Measurements from ENCODE around the gene CACUL1. TPM values are rescaled to one million over a fixed set of nuclear protein-coding genes. Genes with fewer than 3 reads are reported as not detected.

The CACUL1 gene
- total RNA-seq, 1 donor from 2014 or later = 27.1 TPM

DNA sequence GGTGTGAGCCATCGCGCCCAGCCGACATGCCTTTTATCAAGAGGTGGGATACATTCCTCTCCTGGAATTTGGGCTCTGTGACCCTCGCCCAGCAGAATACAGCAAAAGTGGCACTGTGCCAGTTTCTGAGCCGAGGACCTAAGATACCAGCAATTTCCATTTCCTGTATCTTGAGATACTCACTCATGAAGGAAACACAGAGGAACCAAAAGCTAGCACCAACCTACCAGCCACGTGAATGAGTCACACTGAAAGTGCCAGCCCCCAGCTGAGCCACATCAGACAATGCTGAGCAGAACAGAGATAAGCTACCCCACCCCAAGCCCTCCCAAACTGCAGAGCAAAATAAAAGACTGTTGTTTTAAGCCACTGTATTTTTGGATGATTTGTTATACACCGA is 56.3 kb downstream of the CACUL1 start:
- Mint-ChIP-seq H3K4me1 (peaks cover 6% of the 10 kb centered on the region), H3K36me3 (ENCODE audit: low read depth) (peaks cover 53% of the 10 kb centered on the region), H3K9me3 (no peaks in the 10 kb centered on the region), H3K27ac (no peak overlapping the region), H3K27me3 (no peaks in the 10 kb centered on the region), H3K4me3 (no peak overlapping the region)
- peak; percentile 95 for ATAC-seq (ENCODE audit: low read depth)
- CTCF ChIA-PET = interaction anchor here (1.0 to 1.1 kb wide), 2 partner anchors 21 to 23 kb away, joined by 3 read pairs; no protein-coding TSS in a partner anchor
- intact Hi-C loops (cut with micrococcal nuclease) = loop anchor here (1.0 kb wide), 1 partner anchor 57 kb away; no protein-coding TSS in a partner anchor
- POLR2A ChIA-PET = no interaction called here
- TF ChIP-seq, protein P1, sequence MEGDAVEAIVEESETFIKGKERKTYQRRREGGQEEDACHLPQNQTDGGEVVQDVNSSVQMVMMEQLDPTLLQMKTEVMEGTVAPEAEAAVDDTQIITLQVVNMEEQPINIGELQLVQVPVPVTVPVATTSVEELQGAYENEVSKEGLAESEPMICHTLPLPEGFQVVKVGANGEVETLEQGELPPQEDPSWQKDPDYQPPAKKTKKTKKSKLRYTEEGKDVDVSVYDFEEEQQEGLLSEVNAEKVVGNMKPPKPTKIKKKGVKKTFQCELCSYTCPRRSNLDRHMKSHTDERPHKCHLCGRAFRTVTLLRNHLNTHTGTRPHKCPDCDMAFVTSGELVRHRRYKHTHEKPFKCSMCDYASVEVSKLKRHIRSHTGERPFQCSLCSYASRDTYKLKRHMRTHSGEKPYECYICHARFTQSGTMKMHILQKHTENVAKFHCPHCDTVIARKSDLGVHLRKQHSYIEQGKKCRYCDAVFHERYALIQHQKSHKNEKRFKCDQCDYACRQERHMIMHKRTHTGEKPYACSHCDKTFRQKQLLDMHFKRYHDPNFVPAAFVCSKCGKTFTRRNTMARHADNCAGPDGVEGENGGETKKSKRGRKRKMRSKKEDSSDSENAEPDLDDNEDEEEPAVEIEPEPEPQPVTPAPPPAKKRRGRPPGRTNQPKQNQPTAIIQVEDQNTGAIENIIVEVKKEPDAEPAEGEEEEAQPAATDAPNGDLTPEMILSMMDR (IDR thresholded peaks at IDR 0.05) = no peak
- no peak for DNase-seq

DNA sequence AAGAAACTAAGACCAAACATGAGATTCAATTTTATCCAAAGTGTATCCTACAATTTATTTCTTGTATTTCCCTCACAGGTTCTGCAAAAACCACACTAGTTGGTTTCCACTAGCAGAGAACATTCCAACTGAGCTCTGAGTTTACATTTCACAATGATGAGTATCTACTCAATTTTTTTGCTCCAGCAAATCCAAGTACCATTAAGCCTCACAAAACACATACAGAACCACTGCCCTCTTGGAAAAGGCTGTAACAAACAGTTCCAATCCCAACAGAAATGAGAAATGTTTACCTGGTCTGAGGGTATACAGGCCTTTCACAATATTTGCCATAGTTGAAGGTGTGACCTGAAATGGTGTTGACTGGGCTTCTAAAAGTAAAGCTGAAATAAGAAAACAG is 59.9 kb downstream of the CACUL1 start:
- TF ChIP-seq, protein P1 (IDR thresholded peaks at IDR 0.05) = no peak
- ChIA-PET CTCF (no interaction called here), POLR2A (no interaction called here)
- Mint-ChIP-seq H3K4me3 (no peak overlapping the region), H3K4me1 (peaks cover 6% of the 10 kb centered on the region), H3K27me3 (no peaks in the 10 kb centered on the region), H3K9me3 (no peaks in the 10 kb centered on the region), H3K36me3 (ENCODE audit: low read depth) (peaks cover 55% of the 10 kb centered on the region), H3K27ac (no peak overlapping the region)
- intact Hi-C loops (cut with micrococcal nuclease) = no loop called here
- ATAC-seq (ENCODE audit: low read depth) = no peak
- no peak for DNase-seq

DNA sequence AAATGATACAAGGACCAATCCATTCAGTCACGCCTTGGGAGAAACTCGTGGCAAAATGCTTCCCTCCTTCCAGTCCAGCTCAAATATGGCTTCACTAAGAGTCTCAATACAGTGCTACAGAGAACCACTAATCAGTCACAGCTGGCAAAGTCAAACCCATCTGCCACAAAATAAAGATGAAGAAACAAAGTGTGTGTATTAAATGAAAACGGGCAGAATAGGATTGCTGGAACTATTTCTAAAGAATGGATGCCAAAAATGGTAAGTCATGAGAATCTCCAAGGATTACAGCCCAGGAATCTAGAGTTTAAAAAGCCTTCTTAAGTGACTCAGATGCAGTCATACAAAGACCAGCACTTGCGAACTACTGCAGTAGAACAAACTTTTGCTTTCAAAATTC is 61.9 kb downstream of the CACUL1 start:
- H3K27me3 Mint-ChIP-seq = no peaks in the 10 kb centered on the region
- H3K36me3 Mint-ChIP-seq (ENCODE audit: low read depth) = peaks cover 61% of the 10 kb centered on the region
- TF ChIP-seq, protein P1 (IDR thresholded peaks at IDR 0.05) = no peak
- no peak for ATAC-seq (ENCODE audit: low read depth)
- no peak for DNase-seq
- CTCF ChIA-PET = no interaction called here
- no peak overlapping the region for H3K4me3 Mint-ChIP-seq
- H3K9me3 Mint-ChIP-seq = no peaks in the 10 kb centered on the region
- intact Hi-C loops (cut with micrococcal nuclease) = no loop called here
- POLR2A ChIA-PET = no interaction called here
- no peaks in the 10 kb centered on the region for H3K4me1 Mint-ChIP-seq
- H3K27ac Mint-ChIP-seq = no peak overlapping the region

DNA sequence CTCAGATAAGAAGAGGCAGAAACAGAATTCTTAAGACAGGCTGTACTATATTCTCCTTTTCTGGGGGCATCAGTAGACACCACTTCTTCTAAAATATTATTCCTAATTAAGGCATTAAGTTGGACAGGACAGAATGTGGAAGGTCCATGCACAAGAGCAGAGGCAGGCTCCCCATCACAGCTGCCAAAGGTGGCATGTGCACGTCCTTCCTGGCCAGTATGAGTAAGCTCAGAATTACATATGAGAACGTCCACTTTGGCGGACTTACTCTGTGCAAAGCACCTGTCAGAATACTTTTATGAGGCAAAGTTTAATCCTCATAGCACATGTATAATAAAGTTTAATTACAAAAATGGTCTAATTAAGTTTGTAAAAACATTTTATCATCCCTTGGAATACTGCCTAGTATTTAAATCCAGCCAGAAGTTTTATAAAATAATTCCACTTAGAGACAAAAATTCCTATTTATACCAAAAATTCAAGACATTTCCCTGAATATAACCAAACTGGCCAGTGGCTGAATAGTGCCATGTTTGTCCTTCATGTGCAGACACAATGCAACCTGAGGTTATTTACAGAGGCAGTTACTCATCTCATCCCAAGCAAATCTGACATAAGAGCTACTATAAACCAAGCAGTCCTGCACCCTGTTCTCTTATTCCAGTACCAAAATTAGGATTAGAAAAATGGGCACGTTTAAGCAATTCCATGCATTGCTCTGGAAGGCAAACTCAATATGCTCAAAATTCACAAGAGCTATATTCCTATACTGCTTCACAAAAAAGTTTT is 65.5 kb downstream of the CACUL1 start:
- Mint-ChIP-seq H3K27ac (no peak overlapping the region), H3K4me1 (no peaks in the 10 kb centered on the region), H3K9me3 (no peaks in the 10 kb centered on the region), H3K4me3 (no peak overlapping the region), H3K27me3 (no peaks in the 10 kb centered on the region), H3K36me3 (ENCODE audit: low read depth) (peaks cover 74% of the 10 kb centered on the region)
- TF ChIP-seq, protein P1 (IDR thresholded peaks at IDR 0.05) = no peak
- DNase-seq (no peak), ATAC-seq (ENCODE audit: low read depth) (no peak)
- POLR2A ChIA-PET = no interaction called here
- CTCF ChIA-PET = no interaction called here
- intact Hi-C loops (cut with micrococcal nuclease) = no loop called here

GRCh38 chr10:118687472-118687871 is 67.3 kb downstream of the CACUL1 start:
- Mint-ChIP-seq H3K9me3 (no peaks in the 10 kb centered on the region), H3K27ac (no peak overlapping the region), H3K4me1 (no peaks in the 10 kb centered on the region), H3K4me3 (no peak overlapping the region), H3K36me3 (ENCODE audit: low read depth) (peaks cover 68% of the 10 kb centered on the region), H3K27me3 (no peaks in the 10 kb centered on the region)
- ATAC-seq (ENCODE audit: low read depth) (no peak), DNase-seq (no peak)
- POLR2A ChIA-PET = no interaction called here
- TF ChIP-seq, protein P1 (IDR thresholded peaks at IDR 0.05) = no peak
- intact Hi-C loops (cut with micrococcal nuclease) = no loop called here
- CTCF ChIA-PET = no interaction called here
